Progenitor cell of endocrine pancreas (in vitro differentiated cells): ENCODE results near the gene OR5F1. TPM values are rescaled to one million over a fixed set of nuclear protein-coding genes. Genes with fewer than 3 reads are reported as not detected.

Experiments used
- DNase-seq: peaks from one replicate; pipeline ENCODE4 v3.0.0; 2021; ENCODE audit warnings: low spot score; ENCODE audit not compliant: unreplicated experiment
- H3K27ac Mint-ChIP-seq: 2 replicates; pipeline ENCODE4 v1.8.0; 2021; ENCODE audit warnings: mild to moderate bottlenecking, moderate library complexity, mixed read lengths
- H3K27me3 Mint-ChIP-seq: 2 replicates; pipeline ENCODE4 v1.8.0; 2021; ENCODE audit warnings: mixed read lengths
- H3K36me3 Mint-ChIP-seq: 2 replicates; pipeline ENCODE4 v1.8.0; 2022; ENCODE audit warnings: mixed read lengths; ENCODE audit not compliant: insufficient read depth
- H3K4me1 Mint-ChIP-seq: 2 replicates; pipeline ENCODE4 v1.8.0; 2021; ENCODE audit warnings: low read depth, mixed read lengths
- H3K4me3 Mint-ChIP-seq: 2 replicates; pipeline ENCODE4 v1.8.0; 2021; ENCODE audit warnings: low read depth, mild to moderate bottlenecking, moderate library complexity, mixed read lengths
- H3K9me3 Mint-ChIP-seq: 2 replicates; pipeline ENCODE4 v1.8.0; 2021; ENCODE audit warnings: low read depth, mixed read lengths
- total RNA-seq: library from RNA; stranded (reverse); gene quantifications from 2 replicates; pipeline ENCODE4 v1.2.1, GENCODE V29; 2021
- TF ChIP-seq, protein P1 (sequence below): fragments of 200-600 bp; sonication (generic); IDR thresholded peaks from one replicate; pipeline ENCODE4 v1.5.0; 2021; ENCODE audit warnings: antibody characterized with exemption, mild to moderate bottlenecking; ENCODE audit not compliant: unreplicated experiment

OR5F1 gene
- total RNA-seq, 1 donor from 2014 or later: not detected

DNA sequence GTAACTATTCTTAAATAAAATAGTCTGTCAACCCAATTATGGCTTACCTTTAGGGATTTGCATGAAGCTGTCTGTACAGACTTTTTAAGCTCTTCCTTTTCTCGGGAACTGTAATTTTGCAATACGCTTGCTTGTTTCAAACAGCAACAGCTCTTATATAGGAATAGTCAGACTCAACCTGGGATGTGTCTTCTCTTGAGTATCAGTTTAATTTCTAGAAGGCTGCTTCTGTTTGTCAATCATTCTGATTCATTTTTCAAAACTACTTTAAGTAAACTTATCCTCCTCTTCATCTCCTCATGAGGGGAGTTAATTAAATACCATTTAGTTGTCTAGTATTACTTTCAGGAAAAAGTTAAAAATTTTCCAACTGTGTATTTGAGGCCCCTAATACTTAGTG, 24.6 kb downstream of the OR5F1 start, which contains the start of gene OR10AG1:
OR10AG1 (minus strand) TSS at position 101 of the 400 bp plus-strand sequence; CDS start at position 63, 38 bp downstream.
- Mint-ChIP-seq H3K27me3 (no peaks in the 10 kb centered on the region), H3K4me3 (no peak within 1 kb of the TSS), H3K27ac (no peak within 1 kb of the TSS), H3K4me1 (no peaks in the 10 kb centered on the region), H3K36me3 (no peaks in the 10 kb centered on the region), H3K9me3 (peaks cover 14% of the 10 kb centered on the region)
- DNase-seq: no peak
- TF ChIP-seq, protein P1, sequence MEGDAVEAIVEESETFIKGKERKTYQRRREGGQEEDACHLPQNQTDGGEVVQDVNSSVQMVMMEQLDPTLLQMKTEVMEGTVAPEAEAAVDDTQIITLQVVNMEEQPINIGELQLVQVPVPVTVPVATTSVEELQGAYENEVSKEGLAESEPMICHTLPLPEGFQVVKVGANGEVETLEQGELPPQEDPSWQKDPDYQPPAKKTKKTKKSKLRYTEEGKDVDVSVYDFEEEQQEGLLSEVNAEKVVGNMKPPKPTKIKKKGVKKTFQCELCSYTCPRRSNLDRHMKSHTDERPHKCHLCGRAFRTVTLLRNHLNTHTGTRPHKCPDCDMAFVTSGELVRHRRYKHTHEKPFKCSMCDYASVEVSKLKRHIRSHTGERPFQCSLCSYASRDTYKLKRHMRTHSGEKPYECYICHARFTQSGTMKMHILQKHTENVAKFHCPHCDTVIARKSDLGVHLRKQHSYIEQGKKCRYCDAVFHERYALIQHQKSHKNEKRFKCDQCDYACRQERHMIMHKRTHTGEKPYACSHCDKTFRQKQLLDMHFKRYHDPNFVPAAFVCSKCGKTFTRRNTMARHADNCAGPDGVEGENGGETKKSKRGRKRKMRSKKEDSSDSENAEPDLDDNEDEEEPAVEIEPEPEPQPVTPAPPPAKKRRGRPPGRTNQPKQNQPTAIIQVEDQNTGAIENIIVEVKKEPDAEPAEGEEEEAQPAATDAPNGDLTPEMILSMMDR: no peak

DNA sequence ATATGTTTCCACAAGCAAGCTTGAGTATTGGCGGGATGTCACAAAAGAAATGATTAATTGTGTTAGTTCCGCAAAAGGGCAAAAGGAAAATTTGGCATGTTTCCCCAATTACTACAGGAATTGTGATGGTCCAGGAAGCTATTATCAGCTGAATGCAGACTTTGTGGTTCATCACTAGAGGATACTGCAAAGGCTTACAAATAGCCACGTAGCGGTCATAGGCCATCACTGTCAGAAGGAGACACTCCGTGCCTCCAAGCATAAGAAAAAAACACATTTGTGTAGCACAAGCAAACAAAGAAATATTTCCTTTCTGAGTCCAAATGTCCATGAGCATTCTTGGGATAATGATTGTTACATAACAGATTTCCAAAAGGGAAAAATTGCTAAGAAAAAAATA, 26.5 kb downstream of the OR5F1 start:
- Mint-ChIP-seq H3K27me3 (no peaks in the 10 kb centered on the region), H3K9me3 (peaks cover 15% of the 10 kb centered on the region), H3K36me3 (peaks cover 2% of the 10 kb centered on the region), H3K27ac (no peak overlapping the region), H3K4me3 (no peak overlapping the region), H3K4me1 (no peaks in the 10 kb centered on the region)
- DNase-seq: no peak
- TF ChIP-seq, protein P1: no peak

DNA sequence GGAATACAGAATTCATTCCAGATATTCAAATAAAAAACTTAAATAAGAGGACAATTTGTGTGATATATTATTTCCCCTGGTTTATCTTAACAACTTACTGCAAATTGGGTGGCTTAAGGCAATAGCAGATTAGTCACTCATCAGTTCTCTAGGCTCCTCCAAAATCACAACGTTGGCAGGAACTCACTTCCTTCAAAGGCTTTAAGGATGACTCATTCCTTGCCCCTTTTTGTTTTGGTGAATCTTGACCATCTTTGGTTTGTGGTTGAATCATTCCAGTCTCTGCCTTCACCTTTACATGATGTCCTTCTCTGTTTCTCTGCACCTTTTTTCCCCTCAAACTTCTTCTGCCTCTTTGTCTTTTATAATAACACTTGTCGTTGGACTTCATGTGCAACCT, 28.0 kb downstream of the OR5F1 start:
- Mint-ChIP-seq H3K4me1 (peaks cover 2% of the 10 kb centered on the region), H3K4me3 (no peak overlapping the region), H3K27me3 (no peaks in the 10 kb centered on the region), H3K36me3 (peaks cover 6% of the 10 kb centered on the region), H3K9me3 (peaks cover 22% of the 10 kb centered on the region), H3K27ac (no peak overlapping the region)
- no peak for DNase-seq
- TF ChIP-seq, protein P1: no peak

DNA sequence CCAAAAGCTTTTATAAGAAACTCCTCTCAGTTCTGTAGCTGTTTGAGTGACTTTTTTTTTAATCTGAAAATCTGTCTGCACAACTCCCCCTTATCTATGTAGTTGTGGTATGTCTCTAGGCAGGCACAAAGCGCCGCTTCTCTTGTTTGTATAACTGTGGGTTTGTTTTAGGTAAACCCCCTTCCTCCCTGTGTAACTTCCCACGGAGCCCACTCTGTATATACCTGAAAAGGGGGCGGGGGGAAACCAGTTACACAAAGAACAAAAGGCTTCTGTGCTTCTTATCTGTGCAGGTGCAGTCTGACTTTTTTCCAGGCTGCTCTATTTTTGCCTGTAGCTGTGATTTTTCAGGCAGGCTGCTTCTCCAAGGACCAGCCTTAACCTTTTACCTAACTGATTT, 37.9 kb downstream of the OR5F1 start:
- Mint-ChIP-seq H3K27me3 (no peaks in the 10 kb centered on the region), H3K36me3 (peaks cover 8% of the 10 kb centered on the region), H3K27ac (peak overlapping the region; percentile 98), H3K4me1 (peaks cover 31% of the 10 kb centered on the region), H3K9me3 (peaks cover 4% of the 10 kb centered on the region), H3K4me3 (peak overlapping the region; percentile 48)
- TF ChIP-seq, protein P1: no peak
- peak; percentile 53 for DNase-seq

DNA sequence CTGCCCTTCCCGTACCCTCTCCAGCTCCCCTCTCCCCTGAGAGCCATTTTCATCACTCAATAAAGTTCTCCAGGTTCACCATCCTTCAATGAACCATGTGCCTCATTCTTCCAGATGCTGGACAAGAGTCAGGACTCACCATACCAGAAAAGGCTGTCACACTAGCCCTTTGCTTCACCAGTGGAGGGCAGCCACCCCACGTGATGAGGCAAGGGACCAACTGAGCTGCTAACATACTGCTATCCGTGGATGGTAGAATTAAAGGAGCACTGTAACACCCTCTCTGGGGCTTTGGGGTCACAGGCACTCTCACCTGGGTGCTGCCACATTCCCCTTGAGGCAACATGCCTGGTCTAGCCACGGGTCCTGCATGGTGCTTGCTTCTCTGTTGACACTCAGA, 45.1 kb downstream of the OR5F1 start:
- Mint-ChIP-seq H3K27ac (no peak overlapping the region), H3K4me3 (no peak overlapping the region), H3K9me3 (peaks cover 42% of the 10 kb centered on the region), H3K36me3 (peaks cover 31% of the 10 kb centered on the region), H3K27me3 (no peaks in the 10 kb centered on the region), H3K4me1 (no peaks in the 10 kb centered on the region)
- TF ChIP-seq, protein P1: no peak
- no peak for DNase-seq

Other genes starting within 250 kb of the OR5F1 start
- gene OR5D13, start 221.2 kb downstream of the OR5F1 start, total RNA-seq: not detected in 2 replicates
- gene OR5D14, start 199.1 kb downstream of the OR5F1 start, total RNA-seq: not detected in 2 replicates
- gene OR5L1, start 183.3 kb downstream of the OR5F1 start, total RNA-seq: not detected in 2 replicates
- not detected in 2 replicates for gene OR5D18, start 175.0 kb downstream of the OR5F1 start, total RNA-seq
- not detected in 2 replicates for gene OR5L2, start 167.4 kb downstream of the OR5F1 start, total RNA-seq
- not detected in 2 replicates for gene OR5D16, start 155.9 kb downstream of the OR5F1 start, total RNA-seq
- not detected in 2 replicates for gene TRIM51, start 111.3 kb downstream of the OR5F1 start, total RNA-seq
- not detected in 2 replicates for gene OR5W2, start 80.0 kb downstream of the OR5F1 start, total RNA-seq
- not detected in 2 replicates for gene OR5I1, start 58.2 kb downstream of the OR5F1 start, total RNA-seq
- gene OR10AG1, start 24.7 kb downstream of the OR5F1 start, total RNA-seq: not detected in 2 replicates
- gene OR5AS1, start 33.0 kb upstream of the OR5F1 start, total RNA-seq: not detected in 2 replicates
- gene OR8I2, start 98.7 kb upstream of the OR5F1 start, total RNA-seq: not detected in 2 replicates
- gene OR8H2, start 109.1 kb upstream of the OR5F1 start, total RNA-seq: not detected in 2 replicates
- gene OR8H3, start 127.7 kb upstream of the OR5F1 start, total RNA-seq: not detected in 2 replicates
- gene OR8J3, start 145.6 kb upstream of the OR5F1 start, total RNA-seq: not detected in 2 replicates
- not detected in 2 replicates for gene OR8K5, start 165.7 kb upstream of the OR5F1 start, total RNA-seq
- gene OR5J2, start 182.0 kb upstream of the OR5F1 start, total RNA-seq: not detected in 2 replicates
- not detected in 2 replicates for gene OR5T2, start 239.6 kb upstream of the OR5F1 start, total RNA-seq